Common myeloid progenitor, CD34-positive (primary cell): ENCODE results near the gene CARMIL1.
A peak's percentile ranks its signal among the peaks of the same experiment; 100 is the strongest.

Experiments
- CTCF ChIA-PET: fragments of 350-600 bp; sonication (Branson Sonifier 250); formaldehyde crosslinking; loops from one replicate; lab custom pipeline; 2021; ENCODE audit warnings: antibody characterized with exemption; lab: Charles Lee
- POLR2A ChIA-PET: fragments of 350-600 bp; sonication (Branson Sonifier 250); formaldehyde crosslinking; loops from one replicate; lab custom pipeline; 2021; ENCODE audit warnings: antibody characterized with exemption; lab: Charles Lee
- DNase-seq, 3 donors: peaks; one replicate each; pipeline versions ENCODE4 v3.0.0 to v3.0.0-alpha.2; 2013
- H3K27ac ChIP-seq, 2 experiments: 1 replicate in 1 of 2; 2 replicates in 1 of 2; pipeline ENCODE4 v1.7.0; 2013; ENCODE audit warnings: inconsistent platforms in 2 of 2, low read length in 2 of 2, mild to moderate bottlenecking in 2 of 2, low read depth in 1 of 2, moderate library complexity in 1 of 2; ENCODE audit not compliant: severe bottlenecking in 2 of 2, insufficient read depth in 1 of 2, poor library complexity in 1 of 2
- H3K27me3 ChIP-seq, 5 experiments: replicated peaks in 2 of 5; 1 replicate in 3 of 5; 2 replicates in 2 of 5; pipeline versions ENCODE4 v1.6.1 to v1.7.0; 2013; ENCODE audit warnings: low read length in 4 of 5, mild to moderate bottlenecking in 2 of 5, moderate library complexity in 2 of 5, inconsistent platforms in 1 of 5; ENCODE audit not compliant: insufficient read depth in 5 of 5, control insufficient read depth in 4 of 5
- H3K36me3 ChIP-seq, 4 experiments: 1 replicate in 2 of 4; 2 replicates in 2 of 4; pipeline versions ENCODE4 v1.6.1 to v1.7.0; 2013; ENCODE audit warnings: low read length in 3 of 4, control low read depth in 1 of 4, mild to moderate bottlenecking in 1 of 4; ENCODE audit not compliant: control insufficient read depth in 4 of 4, insufficient read depth in 4 of 4
- H3K4me1 ChIP-seq, 4 experiments: 1 replicate in 3 of 4; 2 replicates in 1 of 4; pipeline versions ENCODE4 v1.6.1 to v1.7.1; 2013; ENCODE audit warnings: low read length in 3 of 4, mild to moderate bottlenecking in 3 of 4, control low read depth in 1 of 4, inconsistent platforms in 1 of 4, moderate library complexity in 1 of 4; ENCODE audit not compliant: control insufficient read depth in 4 of 4, insufficient read depth in 4 of 4; ENCODE audit errors: control extremely low read depth in 1 of 4
- H3K4me3 ChIP-seq, 7 experiments: 1 replicate in 4 of 7; 2 replicates in 3 of 7; pipeline versions ENCODE4 v1.5.1 to v1.7.0; 2013; ENCODE audit warnings: mild to moderate bottlenecking in 7 of 7, low read length in 6 of 7, moderate library complexity in 6 of 7, inconsistent platforms in 2 of 7, low read depth in 2 of 7, control low read depth in 1 of 7; ENCODE audit not compliant: insufficient read depth in 4 of 7, control insufficient read depth in 1 of 7; ENCODE audit errors: extremely low read depth in 1 of 7
- H3K9me3 ChIP-seq, 5 experiments: 1 replicate in 4 of 5; 2 replicates in 1 of 5; pipeline versions ENCODE4 v1.6.1 to v1.7.1; 2013; ENCODE audit warnings: low read length in 4 of 5, mild to moderate bottlenecking in 2 of 5, inconsistent platforms in 1 of 5, low read depth in 1 of 5, moderate library complexity in 1 of 5; ENCODE audit not compliant: control insufficient read depth in 4 of 5, insufficient read depth in 2 of 5; ENCODE audit errors: control extremely low read depth in 1 of 5
- WGBS: methylation state at CpG from one replicate; pipeline ENCODE4 v1.1.5; 2013; ENCODE audit not compliant: insufficient coverage; 5-methylcytosine and 5-hydroxymethylcytosine counted together

Gene CARMIL1

DNA sequence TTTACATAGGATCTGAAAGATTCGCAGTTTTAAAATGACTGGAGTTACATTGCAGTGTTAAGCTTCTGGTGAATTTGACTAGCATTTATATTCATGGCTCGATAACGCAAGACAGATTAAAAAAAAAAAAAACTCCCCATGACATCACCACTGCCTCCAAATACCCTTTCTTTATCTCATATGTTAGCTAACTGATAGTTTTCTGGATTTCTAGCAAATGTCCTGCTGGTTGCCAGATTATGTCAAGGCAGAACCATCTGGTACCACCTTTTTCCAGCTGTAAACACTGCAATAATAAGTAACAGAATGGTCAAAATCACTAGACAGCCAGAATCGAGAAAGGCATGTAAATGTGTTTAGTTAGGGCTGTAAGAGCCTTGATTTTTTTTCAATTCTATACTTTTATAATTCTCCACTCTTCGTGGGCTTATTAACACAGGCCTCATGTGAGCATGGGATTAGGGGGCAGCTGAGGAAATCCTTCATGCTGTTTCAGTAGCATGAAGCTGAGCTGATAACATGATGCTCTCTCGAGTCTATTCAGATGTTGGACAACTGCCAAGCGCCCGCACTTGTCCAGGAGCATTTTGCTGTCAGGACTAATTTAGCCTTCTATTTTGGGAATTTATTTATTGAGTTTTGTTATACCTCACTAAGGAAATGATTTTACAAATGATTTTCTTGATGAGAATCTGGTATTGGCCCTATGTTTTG lies 206.8 kb downstream of the CARMIL1 start:
- Histone ChIP-seq H3K36me3 (peaks cover 0 to 2% (median 0%) of the 10 kb centered on the region in 4 experiments), H3K4me1 (peaks cover 0 to 11% (median 3%) of the 10 kb centered on the region in 4 experiments), H3K27me3 (no peaks in the 10 kb centered on the region), H3K9me3 (no peaks in the 10 kb centered on the region), H3K27ac (no peak overlapping the region), H3K4me3 (no peak overlapping the region)
- peak in 2 of 3 donors; percentile 29 to 31 for DNase-seq
- ChIA-PET POLR2A (interaction anchor here (0.7 kb wide), 1 partner anchor 963 kb away, joined by 3 read pairs; no protein-coding TSS in a partner anchor), CTCF (interaction anchor here (0.5 to 2.0 kb wide), 3 partner anchors 9 to 208 kb away, joined by 3 to 5 read pairs (median 3); no protein-coding TSS in a partner anchor)
- 50% methylated on average over 2 of the region's 8 CpGs for WGBS

GRCh38 chr6:25486550-25486949 lies 207.4 kb downstream of the CARMIL1 start:
- Histone ChIP-seq H3K4me3 (no peak overlapping the region), H3K27ac (no peak overlapping the region), H3K36me3 (peaks cover 0 to 2% (median 0%) of the 10 kb centered on the region in 4 experiments), H3K4me1 (peaks cover 0 to 11% (median 3%) of the 10 kb centered on the region in 4 experiments), H3K9me3 (no peaks in the 10 kb centered on the region), H3K27me3 (no peaks in the 10 kb centered on the region)
- 17% methylated on average over 1 of the region's 3 CpGs for WGBS
- ChIA-PET CTCF (interaction anchor here (0.5 to 6.9 kb wide), 6 partner anchors 9 to 340 kb away, joined by 3 to 55 read pairs (median 3); no protein-coding TSS in a partner anchor), POLR2A (no interaction called here)
- DNase-seq: no peak

DNA sequence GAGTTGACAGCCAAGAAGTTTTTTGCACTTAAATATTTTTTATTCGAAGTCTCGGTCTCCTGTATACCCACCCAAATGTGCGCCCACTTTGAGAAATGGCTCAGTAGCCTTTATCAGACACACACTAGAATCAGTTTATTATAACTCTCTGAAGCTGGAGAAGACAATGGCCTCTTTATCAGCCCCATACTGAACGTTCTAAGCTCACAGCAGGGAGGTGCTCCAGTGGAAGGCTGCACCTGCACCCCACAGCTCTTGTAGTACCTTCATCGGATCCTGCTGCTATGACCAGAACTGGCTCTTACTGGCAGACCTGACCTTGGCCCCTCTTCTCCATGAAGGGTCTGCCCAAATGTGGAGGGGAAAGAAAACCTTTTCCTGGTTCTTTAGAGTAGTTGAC lies 207.8 kb downstream of the CARMIL1 start:
- CTCF ChIA-PET: interaction anchor here (0.6 to 6.9 kb wide), 9 partner anchors 120 to 340 kb away, joined by 3 to 55 read pairs (median 3); no protein-coding TSS in a partner anchor
- peaks cover 0 to 11% (median 3%) of the 10 kb centered on the region in 4 experiments for H3K4me1 ChIP-seq
- H3K27me3 ChIP-seq: no peaks in the 10 kb centered on the region
- H3K27ac ChIP-seq: no peak overlapping the region
- H3K36me3 ChIP-seq: peaks cover 0 to 2% (median 0%) of the 10 kb centered on the region in 4 experiments
- WGBS: 100% methylated on average over 3 of the region's 5 CpGs
- H3K4me3 ChIP-seq: no peak overlapping the region
- DNase-seq: no peak
- POLR2A ChIA-PET: no interaction called here
- H3K9me3 ChIP-seq: no peaks in the 10 kb centered on the region

DNA sequence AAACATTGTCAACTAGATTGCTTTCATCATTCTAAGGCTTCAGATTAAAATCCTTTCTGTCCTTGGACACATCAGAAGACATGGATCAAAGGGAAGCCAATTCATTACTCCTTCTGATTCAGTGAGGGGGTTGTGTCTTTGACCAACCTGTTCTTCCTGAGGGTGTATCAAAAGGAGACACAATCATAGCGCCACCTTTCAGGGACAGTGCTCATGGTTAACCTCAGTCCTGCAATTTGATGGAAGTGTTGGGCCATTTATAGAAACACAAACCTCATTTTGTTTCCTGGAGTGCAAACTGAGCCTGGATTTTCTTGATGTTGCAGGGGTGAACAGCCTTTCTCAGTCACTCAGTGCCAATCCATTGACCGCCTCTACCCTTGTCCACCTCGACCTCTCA lies 209.0 kb downstream of the CARMIL1 start:
- ChIA-PET CTCF (interaction anchor here (0.8 to 6.9 kb wide), 9 partner anchors 16 to 265 kb away, joined by 3 to 77 read pairs (median 3); partner anchors contain the start of gene CARMIL1), POLR2A (no interaction called here)
- WGBS: 88% methylated on average over 2 of the region's 3 CpGs
- DNase-seq: no peak
- Histone ChIP-seq H3K36me3 (peaks cover 0 to 2% (median 0%) of the 10 kb centered on the region in 4 experiments), H3K4me1 (peaks cover 0 to 11% (median 3%) of the 10 kb centered on the region in 4 experiments), H3K27ac (no peak overlapping the region), H3K4me3 (no peak overlapping the region), H3K9me3 (no peaks in the 10 kb centered on the region), H3K27me3 (no peaks in the 10 kb centered on the region)

DNA sequence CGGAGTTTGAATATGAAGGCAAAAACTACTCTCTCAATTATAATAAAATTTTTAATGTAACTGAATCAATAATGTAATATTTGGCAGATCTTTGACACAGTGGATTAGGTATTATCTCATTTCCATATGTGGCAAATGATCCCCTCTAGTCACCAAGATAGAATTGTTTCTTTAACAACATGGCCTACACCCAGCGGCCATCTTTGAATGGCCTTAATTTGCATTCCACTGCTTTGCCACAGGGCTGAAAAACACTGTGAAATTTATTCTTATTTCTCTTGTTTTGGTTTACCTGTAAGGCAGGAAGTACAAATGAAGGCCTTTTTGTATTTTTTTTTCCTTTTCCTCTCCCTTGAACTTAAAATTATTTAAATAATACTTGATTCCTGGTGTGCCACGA lies 210.2 kb downstream of the CARMIL1 start:
- no peak overlapping the region for H3K4me3 ChIP-seq
- no peaks in the 10 kb centered on the region for H3K27me3 ChIP-seq
- CTCF ChIA-PET: interaction anchor here (0.6 to 6.9 kb wide), 21 partner anchors 13 to 267 kb away, joined by 3 to 77 read pairs (median 4); partner anchors contain the start of gene CARMIL1
- POLR2A ChIA-PET: no interaction called here
- no peak overlapping the region for H3K27ac ChIP-seq
- peaks cover 0 to 4% (median 0%) of the 10 kb centered on the region in 4 experiments for H3K36me3 ChIP-seq
- 100% methylated on average over 1 of the region's 3 CpGs for WGBS
- H3K9me3 ChIP-seq: no peaks in the 10 kb centered on the region
- H3K4me1 ChIP-seq: peaks cover 0 to 11% (median 3%) of the 10 kb centered on the region in 4 experiments
- peak in 2 of 3 donors; percentile 27 to 31 for DNase-seq

GRCh38 chr6:25490018-25490801 lies 211.0 kb downstream of the CARMIL1 start:
- Histone ChIP-seq H3K27me3 (no peaks in the 10 kb centered on the region), H3K4me3 (no peak overlapping the region), H3K27ac (no peak overlapping the region), H3K4me1 (peaks cover 0 to 11% (median 3%) of the 10 kb centered on the region in 4 experiments), H3K36me3 (peaks cover 0 to 4% (median 0%) of the 10 kb centered on the region in 4 experiments), H3K9me3 (no peaks in the 10 kb centered on the region)
- POLR2A ChIA-PET: no interaction called here
- CTCF ChIA-PET: interaction anchor here (0.6 to 6.9 kb wide), 32 partner anchors 11 to 267 kb away, joined by 3 to 77 read pairs (median 4); partner anchors contain the start of gene CARMIL1
- DNase-seq: peak; percentile 84 to 91 (median 87)
- WGBS: 29% methylated on average over 4 of the region's 9 CpGs
